ENCODE data around the gene DMRTA2.
A peak's percentile ranks its signal among the peaks of the same experiment; 100 is the strongest.
"Not testable (repeated sequence)": the region's sequence is repeated elsewhere in the genome, so short reads cannot be mapped to it uniquely, and the experiment has no call there.

The DMRTA2 gene

DNA sequence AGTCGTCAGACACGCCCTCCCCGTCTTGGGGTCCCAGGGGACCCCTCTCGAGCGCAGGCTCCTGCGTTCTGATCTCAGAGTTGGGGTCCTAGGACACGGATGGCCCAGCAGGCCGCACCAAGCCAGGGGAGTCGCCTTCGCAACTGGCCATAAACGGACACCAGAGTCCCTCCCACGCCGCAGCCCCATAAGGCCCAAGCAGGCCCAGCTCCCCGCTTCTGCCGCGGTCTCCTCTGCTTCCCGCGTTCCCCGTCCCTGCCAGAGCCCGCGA is 633 bp downstream of the DMRTA2 start:
- DNase-seq = no peak

DNA sequence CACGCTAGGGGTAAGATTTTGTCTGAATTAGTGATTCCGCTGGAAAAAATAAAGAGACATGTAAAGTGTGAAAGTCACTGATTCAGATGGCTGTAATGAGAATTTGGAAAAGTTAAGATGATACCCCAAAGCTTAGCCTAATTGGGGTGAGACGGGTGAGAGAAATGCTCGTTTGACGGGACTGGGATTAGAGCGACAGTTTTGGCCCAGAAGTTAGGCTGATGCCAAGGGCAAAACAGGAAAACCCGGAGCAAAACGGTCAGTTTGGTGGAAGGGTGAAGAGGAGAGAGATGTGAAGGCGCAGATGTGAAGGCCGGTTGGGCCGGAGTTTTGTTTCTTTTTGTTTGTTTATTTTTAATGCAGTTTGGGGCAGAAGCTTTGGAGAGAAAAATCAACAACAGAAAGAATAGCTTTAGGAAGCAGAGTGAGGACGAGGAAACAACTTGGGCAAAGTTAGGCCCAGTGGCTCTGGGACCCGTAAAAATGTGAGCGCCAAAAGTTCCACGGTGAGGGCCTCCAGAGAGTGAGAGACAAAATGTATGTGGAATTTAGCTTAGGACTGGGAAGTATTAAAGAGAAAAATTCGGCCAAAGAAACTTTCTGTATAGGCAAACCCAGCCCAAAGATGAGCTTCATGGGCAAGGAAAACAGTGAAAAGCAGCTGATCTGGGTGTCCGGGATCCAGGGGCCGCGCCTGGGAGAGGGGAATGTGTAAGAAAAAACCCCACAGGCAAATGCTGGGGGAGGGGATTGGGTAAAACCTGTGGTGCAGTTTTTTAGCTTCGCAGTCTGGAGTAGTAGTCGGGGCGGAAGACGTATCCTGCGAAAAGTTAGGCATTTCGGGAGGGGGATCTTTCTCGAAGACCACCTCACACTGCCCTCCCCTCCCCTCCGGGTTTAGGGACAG is 1.2 kb downstream of the DMRTA2 start:
- no peak for DNase-seq

DNA sequence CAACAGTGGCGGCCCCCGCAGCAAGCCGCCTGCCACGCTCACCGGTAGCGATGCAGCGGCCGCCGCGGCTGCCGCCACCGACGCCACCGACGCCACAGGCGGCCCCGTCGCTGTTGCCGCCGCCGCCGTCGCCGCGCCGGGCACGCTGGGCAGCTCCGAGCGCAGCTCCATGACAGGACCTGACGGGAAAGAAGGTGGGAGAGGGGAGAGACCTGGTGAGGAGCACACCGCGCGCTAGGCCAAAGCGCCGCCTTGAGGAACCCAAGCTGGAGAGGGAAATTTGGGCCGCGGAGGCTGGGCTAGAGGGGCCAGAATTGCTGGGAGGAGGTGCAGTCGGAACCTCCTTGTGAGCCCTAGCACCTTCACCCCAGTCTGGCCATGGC is 1.9 kb downstream of the DMRTA2 start:
- DNase-seq = no peak

DNA sequence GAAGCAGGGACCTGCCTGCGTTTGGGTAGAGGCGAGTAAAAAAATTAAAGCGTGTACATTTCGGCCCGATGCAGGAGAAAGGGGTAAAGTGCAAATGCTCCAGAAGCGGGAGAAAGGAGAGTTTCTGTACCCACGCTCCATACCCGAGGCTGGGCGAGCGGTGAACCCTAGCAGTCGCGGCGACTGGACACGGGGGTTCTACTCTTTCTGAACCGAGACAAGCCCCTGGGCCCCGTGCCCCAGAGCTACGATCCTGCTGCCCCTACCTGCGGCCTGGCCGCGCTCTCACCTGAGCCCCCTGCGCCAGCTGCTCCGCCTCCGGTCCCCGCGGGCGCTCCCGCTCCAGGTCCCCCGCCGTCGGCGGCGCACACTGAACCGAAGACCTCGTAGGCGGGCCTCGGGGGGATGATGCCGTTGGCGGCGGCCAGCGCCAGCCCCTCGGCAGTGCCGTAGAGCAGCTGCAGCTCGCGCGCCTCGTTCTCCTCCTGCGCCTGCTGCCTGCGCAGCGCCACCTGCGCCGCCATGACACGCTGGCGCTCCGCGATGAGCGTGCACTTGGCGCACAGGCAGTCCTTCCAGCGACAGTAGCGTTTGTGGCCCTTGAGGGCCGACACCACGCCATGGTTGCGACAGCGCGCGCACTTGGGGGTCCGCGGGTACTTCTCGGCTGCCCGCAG is 2.4 kb downstream of the DMRTA2 start:
- DNase-seq = peak; percentile 25

DNA sequence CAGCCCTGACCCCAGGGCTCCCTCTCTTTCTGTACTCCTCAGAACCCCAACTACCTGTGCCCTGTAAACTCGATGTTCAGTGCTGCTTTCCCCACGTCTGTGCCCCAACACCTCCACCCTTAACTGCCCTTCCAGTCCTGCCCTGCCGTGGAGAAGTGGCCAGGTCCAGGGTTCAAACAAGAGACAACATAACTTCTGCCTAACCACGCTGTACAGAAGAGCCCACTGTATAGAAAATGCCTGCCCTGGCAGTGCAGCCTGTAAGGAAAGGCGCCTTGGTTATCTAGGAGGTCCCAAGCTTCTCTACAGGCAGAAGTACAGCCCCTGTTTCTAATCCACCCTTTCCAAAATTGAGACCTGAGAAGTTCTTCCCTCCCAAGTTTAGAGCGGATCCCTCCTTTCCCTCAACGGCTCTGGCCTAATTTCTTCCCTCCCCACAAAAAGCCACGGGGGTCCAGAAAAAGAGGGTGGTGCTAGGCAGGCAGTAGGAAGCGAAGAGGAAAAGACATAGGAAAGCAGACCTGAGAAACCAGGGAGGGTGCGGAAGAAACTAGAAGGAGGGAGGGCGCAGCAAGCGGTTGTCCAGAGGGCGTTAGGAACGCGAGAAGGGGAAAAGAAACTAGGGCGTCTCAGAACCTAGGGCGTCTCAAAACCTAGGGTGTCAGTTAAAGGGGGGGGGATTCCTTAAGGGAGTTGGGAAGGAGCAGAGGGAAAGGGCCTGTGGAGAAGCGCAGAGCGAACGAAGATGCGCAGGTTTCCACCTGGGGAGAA is 3.2 kb downstream of the DMRTA2 start:
- no peak for DNase-seq

DNA sequence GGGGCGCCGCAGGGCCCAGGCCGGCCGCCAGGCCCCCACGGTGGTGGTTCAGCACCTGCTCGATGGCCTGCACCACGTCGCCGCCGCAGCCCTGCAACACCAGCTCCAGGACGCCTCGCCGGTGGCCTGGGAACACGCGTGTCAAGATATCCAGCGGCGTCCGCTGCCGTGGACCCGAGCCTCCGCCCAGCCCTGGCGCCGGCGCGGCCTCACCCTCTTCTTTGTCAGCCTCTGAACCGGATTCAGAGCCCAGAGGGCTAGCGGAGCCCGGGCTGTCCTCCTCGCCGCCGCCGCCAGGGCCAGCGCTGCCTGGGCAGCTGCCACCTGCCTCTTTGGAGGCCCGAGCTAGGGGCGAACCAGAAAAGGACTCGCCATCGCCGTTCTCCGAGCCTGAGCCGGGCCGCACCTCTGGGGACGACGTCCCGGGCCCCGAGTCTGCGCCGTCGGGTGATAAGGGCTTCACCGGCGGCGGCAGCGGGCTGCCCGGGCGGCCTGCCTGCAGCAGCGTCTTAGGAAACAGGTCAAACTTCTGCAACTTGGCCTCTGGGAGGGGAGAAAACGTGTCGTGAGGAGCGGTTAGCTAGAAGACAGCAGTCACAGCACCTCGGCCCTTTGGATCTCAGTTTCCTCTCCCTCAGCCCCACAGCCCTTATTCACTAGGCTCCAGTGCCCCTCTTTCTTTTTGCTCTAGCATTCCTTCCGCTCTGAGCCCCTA is 3.9 kb downstream of the DMRTA2 start:
- peak; percentile 28 for DNase-seq

DNA sequence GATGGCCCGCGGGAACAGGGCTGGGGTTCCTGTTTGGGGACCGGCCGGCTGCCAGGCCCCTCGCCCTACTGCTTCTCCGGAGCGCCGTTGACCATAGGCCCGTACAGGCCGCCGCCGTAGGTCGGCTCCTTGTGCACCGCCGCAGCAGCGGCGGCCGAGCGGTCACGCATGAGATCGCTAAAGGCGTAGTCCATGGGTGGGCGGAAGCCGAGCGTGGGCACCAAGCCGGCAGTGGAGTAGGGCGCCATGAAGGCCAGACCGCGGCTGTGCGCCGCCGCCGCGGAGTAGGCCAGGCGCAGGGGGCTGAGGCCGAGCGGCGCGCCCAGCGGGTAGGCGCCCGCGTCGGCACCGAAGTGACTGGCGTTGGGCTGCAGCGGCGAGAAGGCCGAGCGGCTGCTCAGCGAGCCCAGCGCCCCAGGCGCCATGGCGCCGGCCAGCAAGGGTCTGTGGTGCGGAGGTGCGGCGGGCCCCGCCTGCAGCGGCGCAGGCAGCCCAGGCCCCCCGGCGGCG is 4.6 kb downstream of the DMRTA2 start:
- DNase-seq = no peak

DNA sequence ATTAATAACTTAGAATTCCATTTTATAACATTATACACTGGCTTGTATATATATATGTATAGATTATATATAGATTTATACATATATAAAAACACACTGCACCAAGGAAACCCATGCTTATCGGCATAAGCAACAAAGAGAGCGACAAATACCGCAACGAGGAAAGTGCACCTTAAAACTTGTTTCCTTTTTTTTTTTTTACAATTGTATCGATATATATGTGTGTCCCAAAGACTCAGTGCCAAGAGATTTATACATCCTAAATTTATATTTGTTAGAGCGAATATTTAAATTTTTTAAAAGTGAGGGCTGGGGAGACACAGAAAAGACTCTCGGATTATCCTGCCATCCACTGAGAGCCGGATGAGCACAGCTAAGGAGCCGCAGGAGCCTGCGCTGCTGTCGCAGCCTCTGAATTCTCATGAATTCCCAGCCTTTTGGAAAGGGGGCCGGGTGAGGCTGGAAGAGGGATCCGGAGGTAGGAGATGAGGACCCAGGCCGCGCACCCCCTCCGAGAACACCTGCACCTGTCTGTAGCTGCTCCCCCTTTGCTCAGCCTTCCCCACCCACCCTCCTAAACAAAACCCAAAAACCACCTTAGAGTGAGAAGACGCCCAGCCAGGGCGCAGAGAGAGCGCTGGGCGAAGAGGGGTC is 5.2 kb downstream of the DMRTA2 start:
- no peak for DNase-seq

DNA sequence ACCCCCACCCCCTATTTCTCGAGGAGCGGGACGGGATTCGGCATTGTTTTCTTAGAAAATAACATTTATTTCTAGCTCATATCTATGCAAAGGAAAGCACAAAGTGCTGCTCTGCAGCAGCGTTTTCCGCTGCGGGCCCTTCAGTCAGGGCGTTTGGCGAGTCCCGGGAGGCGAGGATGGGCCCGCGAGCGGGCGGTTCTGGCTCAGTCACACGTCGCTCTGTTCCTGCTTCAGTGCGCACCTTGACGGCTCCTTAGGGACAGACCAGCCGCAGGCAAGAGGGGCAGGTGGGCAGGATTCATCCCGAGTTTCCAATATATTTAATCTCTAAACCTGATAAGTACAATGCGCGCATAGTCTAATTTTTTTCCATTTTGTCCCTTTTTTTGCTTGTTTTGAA is 5.7 kb downstream of the DMRTA2 start:
- DNase-seq = no peak

DNA sequence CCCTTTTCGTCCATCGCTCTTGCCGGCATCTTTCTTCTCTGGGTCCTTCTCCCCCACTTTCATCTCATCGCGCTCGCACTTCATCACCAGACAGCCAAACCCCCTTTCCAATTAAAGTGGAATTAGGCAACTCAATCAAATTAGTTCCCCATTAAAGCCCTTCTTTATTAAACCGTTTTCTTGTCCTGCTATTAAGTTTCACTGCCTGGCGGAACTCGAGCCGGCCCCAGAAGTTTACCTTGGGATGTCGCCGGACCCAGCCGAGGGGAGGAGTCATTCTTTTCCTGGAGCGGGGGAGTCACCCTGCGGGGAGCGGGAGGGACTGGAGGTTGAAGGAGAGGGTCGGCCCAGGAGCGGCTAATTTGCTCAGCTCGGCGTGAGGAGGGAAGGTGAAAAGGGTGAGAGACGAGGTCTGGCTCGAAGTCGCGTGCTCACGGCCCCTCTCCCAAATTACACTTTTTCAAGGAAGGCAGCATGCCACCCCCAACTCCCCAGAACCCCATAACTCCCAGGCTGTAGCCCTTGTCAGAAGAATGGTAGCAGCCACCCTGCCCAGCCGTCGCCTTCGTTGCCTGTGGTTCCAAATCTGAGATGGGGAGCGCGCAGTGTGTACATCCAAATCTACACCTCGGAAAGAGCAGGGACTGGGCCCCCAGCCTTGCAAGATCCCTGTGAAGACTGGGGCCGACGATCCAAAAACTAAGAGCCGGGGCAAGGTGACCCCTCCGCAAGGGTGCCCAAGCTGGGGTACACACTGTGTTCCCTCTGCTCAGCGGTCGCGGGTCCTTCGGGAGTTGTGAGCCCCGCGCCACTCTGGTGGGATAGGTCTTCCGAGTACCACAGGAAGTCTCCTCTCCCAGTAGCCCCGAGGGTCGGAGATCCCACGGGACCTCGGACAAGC is 6.4 kb downstream of the DMRTA2 start:
- DNase-seq = no peak

DNA sequence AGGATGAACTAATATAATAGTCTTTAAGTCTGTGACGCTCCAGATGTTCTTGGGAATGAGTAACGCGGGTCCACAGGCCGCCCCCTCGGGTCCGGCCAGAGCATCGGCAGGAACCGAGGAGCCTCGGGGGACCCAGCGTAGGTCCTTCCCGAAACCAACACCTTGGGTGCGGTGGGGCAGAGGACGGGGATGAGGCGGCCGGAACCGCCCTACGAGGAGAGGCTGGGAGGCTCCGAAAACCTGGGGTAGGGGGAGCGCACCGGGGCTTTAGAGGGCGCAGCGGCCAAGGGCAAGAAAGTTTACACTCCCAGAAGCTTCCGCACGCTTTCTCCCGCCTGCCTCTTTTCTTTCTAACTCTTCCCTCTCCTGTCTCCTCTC is 7.1 kb downstream of the DMRTA2 start:
- DNase-seq = no peak

DNA sequence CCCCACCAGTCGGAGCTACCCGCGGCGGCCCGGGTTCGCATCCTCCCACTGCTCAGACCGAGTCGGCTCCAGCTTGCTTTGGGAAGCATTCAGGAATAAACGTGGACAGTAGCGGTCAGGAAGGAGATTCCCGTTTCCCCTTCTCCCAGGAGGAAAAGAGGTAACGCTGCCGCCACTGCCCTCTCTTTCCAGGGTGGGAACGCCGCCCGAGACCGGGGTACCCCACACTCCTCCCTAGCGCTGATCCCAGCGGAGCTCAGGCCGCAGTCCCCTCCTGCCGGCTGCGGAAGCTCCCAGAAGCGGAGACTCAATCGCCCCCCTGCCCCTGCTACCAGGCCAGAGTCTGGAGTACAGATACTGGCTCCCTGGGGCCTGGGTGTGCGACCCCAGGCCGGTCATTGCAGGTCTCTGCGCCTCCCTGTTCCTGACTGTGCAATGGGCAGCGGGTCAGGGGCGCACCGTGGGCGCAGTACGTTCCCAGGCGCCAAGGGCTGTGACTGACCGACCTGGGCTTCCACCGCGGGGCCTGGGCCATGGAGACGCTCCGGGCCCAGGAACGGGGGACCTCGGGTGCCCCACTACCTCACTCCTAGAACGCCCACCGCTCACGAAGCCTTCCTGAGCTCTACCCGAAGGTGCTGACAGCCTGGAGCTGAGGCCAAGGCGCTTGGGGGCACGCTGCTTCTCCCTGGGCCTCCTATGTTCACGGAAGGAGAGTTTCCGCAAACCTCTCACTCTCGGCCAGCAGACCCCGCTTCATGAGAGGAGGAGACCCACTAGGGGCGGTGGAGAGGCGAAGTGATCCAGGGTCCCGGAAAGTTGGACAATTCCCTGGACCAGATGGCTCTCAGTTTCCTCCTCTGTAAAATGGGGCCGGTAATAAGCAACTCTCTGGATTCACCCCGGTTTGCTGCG is 7.8 kb downstream of the DMRTA2 start:
- DNase-seq = no peak

DNA sequence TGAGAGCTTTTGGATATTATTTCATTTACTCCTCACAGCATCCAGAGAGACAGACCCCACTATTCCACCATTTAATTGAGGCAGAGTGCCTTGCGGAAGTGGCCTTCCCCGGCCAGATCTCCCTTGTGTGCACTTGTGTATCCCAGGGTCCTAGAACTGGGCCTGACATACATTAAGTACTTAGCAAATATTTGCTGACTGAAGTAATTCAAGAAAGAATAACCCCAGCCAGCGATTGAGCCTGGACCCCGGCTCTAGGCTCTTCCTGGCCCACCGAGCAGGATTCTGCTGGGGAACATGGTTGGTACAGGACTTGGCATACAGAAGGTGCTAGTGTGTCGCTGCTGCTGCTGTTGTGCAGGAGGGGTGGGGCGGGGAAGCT is 8.4 kb downstream of the DMRTA2 start:
- no peak for DNase-seq

DNA sequence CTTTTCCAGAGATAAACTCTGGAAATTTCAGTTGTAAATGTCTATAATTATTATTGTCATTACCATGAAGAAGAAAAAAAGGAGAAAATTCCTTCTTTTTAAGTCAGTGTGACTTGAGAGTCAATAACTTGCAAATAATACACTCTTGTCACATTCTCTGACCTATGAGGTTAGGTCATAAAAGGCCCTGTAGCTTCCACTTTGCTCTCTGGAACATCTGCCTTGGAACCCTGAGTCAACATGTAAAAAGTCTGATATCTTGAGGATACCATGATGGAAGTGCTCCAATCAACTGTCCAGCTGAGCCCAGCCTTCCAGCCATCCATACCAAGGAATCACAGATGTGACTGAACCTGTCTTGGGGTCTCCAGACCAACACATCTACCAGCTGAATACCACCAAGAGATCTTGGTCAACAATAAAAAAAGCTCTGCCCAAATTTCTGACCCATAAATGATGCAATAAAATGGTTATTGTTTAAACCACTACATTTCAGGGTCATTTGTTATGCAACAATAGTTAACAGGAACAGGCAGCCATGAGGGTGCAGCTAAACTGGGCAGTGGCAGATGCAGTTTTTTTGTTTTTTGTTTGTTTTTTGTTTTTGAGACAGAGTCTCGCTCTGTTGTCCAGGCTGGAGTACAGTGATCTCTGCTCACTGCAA is 10.3 kb downstream of the DMRTA2 start:
- DNase-seq = no peak

DNA sequence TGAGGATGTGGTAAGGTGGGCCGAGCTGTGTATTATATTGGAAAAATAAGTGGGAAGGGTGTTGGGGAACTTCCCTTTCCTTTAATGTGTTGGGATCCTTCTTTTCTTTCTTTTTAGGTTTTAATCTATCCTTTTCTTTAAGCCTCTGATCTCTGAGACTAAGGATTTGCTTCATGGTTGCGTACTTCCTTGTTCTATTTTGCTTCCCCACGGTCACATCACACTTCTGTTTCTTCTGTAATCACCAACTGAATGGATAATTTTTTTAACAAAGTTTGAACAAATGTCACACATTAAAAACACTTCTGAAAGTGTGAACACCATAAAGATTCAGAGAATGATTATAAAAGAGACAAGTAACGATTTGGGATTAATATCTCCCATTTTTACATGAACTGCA is 17.4 kb downstream of the DMRTA2 start:
- DNase-seq = no peak

DNA sequence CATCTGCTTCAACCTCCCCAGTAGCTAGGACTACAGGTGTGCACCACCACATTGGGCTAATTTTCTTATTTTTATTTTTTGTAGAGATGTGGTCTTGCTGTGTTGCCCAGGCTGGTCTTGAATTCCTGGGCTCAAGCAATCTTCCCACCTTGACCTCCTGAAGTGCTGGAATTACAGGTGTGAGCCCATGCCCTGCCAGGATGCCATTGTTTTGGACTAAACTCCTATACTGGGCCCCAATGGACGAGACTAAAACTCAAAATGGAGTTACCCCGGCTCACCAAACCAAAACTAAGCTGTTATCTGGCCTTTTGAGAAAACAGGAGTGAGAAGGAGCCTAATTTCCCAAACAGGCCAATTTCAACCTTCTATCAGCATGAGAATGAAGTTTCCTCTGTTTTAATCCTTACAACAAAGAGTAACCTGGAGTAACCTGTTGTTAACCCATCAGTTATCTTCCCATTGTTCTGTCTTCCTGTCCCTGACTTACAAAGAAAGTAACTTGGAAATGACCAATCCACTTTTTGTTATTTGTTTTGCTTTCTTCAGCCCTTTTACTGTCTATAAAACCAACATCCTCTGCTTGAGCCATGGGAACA is 29.6 kb downstream of the DMRTA2 start:
- DNase-seq = no peak

DNA sequence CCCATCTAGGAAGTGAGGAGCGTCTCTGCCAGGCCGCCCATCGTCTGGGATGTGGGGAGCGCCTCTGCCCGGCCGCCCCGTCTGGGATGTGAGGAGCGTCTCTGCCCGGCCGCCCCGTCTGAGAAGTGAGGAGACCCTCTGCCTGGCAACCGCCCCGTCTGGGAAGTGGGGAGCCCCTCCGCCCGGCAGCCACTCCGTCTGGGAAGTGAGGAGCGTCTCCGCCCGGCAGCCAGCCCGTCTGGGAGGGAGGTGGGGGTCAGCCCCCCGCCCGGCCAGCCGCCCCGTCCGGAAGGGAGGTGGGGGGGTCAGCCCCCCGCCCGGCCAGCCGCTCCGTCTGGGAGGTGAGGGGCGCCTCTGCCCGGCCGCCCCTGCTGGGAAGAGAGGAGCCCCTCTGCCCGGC is 41.7 kb downstream of the DMRTA2 start:
- not testable (repeated sequence) for DNase-seq

DNA sequence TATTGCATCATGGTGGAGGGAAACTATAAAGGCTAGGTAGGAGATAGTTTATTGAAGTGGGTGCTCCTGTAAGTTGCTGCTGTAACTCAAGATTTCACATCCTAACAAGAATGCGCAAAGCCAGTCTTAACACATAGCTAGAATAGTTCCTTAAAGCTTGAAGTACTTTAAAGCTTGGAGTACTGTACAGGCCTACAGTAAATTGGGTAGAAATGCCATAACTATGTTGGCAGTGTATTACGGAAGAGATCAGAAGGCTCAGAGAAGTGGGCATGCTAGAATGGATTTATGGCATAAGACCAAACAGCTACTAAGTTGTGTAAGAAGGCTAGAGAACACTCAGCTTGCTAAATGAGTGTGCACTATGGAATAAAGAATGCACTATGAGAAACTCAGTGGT is 44.5 kb downstream of the DMRTA2 start:
- DNase-seq = no peak

DNA sequence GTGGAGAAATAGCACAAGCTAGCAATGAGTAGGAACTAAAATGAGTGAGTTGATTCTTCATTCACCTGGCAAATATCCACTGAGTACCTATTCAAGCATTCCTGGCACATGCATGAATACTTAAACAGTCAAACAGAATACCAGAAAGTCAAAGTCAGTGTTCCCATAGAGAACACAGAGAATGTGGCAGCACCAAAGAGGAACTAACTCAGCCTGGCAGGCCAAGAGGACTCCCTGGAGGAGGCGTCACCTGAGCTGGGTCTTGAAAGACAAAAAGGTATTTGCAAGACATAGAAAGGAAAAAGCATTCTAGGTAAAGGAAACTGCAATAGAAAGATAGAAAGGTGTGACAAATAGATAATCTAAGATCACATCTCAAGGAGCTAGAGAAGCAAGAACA is 49.7 kb downstream of the DMRTA2 start:
- no peak for DNase-seq

All from hematopoietic multipotent progenitor cell treated with erythropoietin and hydrocortisone succinate and interleukin-3 and kit ligand, for 6 days (in vitro differentiated cells).